Neuronal stem cell (in vitro differentiated cells): ENCODE measurements around the gene SEC11C.

ENCODE experiments used
- DNase-seq: peaks from one replicate; pipeline ENCODE4 v3.0.0-alpha.2; 2013; ENCODE audit warnings: low spot score
- H2AFZ ChIP-seq: one replicate; pipeline ENCODE4 v1.6.1; 2013; ENCODE audit warnings: mild to moderate bottlenecking, low read length, inconsistent platforms
- H2AK5ac ChIP-seq: 2 replicates; pipeline ENCODE4 v1.6.1; 2013; ENCODE audit warnings: low read depth, mild to moderate bottlenecking, inconsistent platforms, low read length, moderate library complexity, mixed read lengths
- H2BK120ac ChIP-seq: 2 replicates; pipeline ENCODE4 v1.6.1; 2013; ENCODE audit warnings: low read depth, mild to moderate bottlenecking, inconsistent platforms, low read length, moderate library complexity, mixed read lengths
- H2BK12ac ChIP-seq: one replicate; pipeline ENCODE4 v1.6.1; 2013; ENCODE audit warnings: low read length, inconsistent platforms
- H2BK15ac ChIP-seq: 2 replicates; pipeline ENCODE4 v1.6.1; 2013; ENCODE audit warnings: mild to moderate bottlenecking, low read length, inconsistent platforms, mixed read lengths
- H2BK5ac ChIP-seq: one replicate; pipeline ENCODE4 v1.6.1; 2013; ENCODE audit warnings: inconsistent platforms, mild to moderate bottlenecking, low read length, moderate library complexity
- H3K14ac ChIP-seq: one replicate; pipeline ENCODE4 v1.6.1; 2013; ENCODE audit warnings: low read length, inconsistent platforms
- H3K18ac ChIP-seq: 2 replicates; pipeline ENCODE4 v1.6.1; 2013; ENCODE audit warnings: low read length, inconsistent platforms
- H3K23ac ChIP-seq: 2 replicates; pipeline ENCODE4 v1.6.1; 2013; ENCODE audit warnings: low read depth, mild to moderate bottlenecking, mixed read lengths, low read length, inconsistent platforms; ENCODE audit not compliant: poor library complexity
- H3K27ac ChIP-seq: replicated peaks from 3 replicates; pipeline ENCODE4 v1.5.1; 2013; ENCODE audit warnings: low read length, inconsistent platforms
- H3K27me3 ChIP-seq, 3 experiments: 2 replicates each; pipeline ENCODE4 v1.6.1; 2013; ENCODE audit warnings: low read length in 3 of 3, mild to moderate bottlenecking in 2 of 3, inconsistent platforms in 1 of 3, low read depth in 1 of 3, mixed read lengths in 1 of 3, moderate library complexity in 1 of 3; ENCODE audit not compliant: control insufficient read depth in 3 of 3, insufficient read depth in 3 of 3
- H3K36me3 ChIP-seq, 2 donors: replicated peaks in 1 of 2; 2 replicates each; pipeline ENCODE4 v1.6.1; 2013; ENCODE audit warnings: low read length in 2 of 2; ENCODE audit not compliant: control insufficient read depth in 2 of 2, insufficient read depth in 2 of 2
- H3K4ac ChIP-seq: 2 replicates; pipeline ENCODE4 v1.6.1; 2013; ENCODE audit warnings: inconsistent platforms, mild to moderate bottlenecking, low read length, moderate library complexity
- H3K4me1 ChIP-seq, 2 donors: 1 replicate in 1 of 2; 2 replicates in 1 of 2; pipeline ENCODE4 v1.6.1; 2013; ENCODE audit warnings: low read length in 2 of 2, low read depth in 1 of 2; ENCODE audit not compliant: control insufficient read depth in 2 of 2, insufficient read depth in 1 of 2
- H3K4me2 ChIP-seq: one replicate; pipeline ENCODE4 v1.6.1; 2013; ENCODE audit warnings: mild to moderate bottlenecking, low read length, inconsistent platforms; ENCODE audit not compliant: insufficient read depth, poor library complexity, severe bottlenecking
- H3K4me3 ChIP-seq, 2 donors: 2 replicates each; pipeline ENCODE4 v1.5.1; 2013; ENCODE audit warnings: low read length in 2 of 2, mild to moderate bottlenecking in 2 of 2, inconsistent platforms in 1 of 2, moderate library complexity in 1 of 2
- H3K79me1 ChIP-seq: one replicate; pipeline ENCODE4 v1.6.1; 2013; ENCODE audit warnings: low read depth, mild to moderate bottlenecking, inconsistent platforms, low read length, moderate library complexity
- H3K9ac ChIP-seq: one replicate; pipeline ENCODE4 v1.6.1; 2013; ENCODE audit warnings: mild to moderate bottlenecking, low read depth, low read length, inconsistent platforms; ENCODE audit not compliant: poor library complexity
- H3K9me3 ChIP-seq, 2 donors: replicated peaks in 1 of 2; 2 replicates each; pipeline versions ENCODE3 to v1.6.1; 2013; ENCODE audit warnings: low read length in 2 of 2, mild to moderate bottlenecking in 2 of 2, inconsistent platforms in 1 of 2, low read depth in 1 of 2, mixed read lengths in 1 of 2, moderate library complexity in 1 of 2; ENCODE audit not compliant: control insufficient read depth in 2 of 2, insufficient read depth in 1 of 2
- H4K8ac ChIP-seq: one replicate; pipeline ENCODE4 v1.6.1; 2013; ENCODE audit warnings: low read depth, mild to moderate bottlenecking, inconsistent platforms, low read length, moderate library complexity
- H4K91ac ChIP-seq: one replicate; pipeline ENCODE4 v1.6.1; 2013; ENCODE audit warnings: low read length, low read depth, mild to moderate bottlenecking, inconsistent platforms; ENCODE audit not compliant: poor library complexity
- WGBS, 2 donors: extraction: QIAGEN DNeasy Blood & Tissue Kit; methylation state at CpG; one replicate each; pipeline ENCODE4 v1.1.7; 2013; ENCODE audit warnings: missing lambda C conversion rate in 2 of 2, mixed read lengths in 1 of 2; ENCODE audit not compliant: insufficient read length in 2 of 2, insufficient replicate concordance in 1 of 2; ENCODE audit errors: extremely low coverage in 2 of 2; 5-methylcytosine and 5-hydroxymethylcytosine counted together

SEC11C gene

DNA sequence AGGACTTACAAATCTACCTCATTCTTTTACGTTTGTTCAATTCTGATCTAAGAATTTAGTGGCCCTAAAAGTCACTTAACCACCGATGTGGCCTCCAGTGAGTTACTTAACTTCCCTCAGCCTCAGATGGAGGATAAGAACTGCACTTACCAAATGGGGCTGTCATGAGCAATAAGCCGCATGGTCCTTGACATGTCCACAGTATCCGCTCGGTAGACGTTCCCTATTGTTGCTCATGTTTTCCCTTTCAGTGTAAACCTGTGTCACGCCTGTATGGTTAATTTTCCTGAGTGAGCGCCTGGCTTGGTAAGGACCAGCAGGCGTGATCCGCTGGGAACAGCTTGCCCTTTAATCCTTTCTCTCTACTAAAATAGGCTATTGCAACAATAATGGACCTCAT, 20.3 kb downstream of the SEC11C start:
- Histone ChIP-seq H2AK5ac (no peak overlapping the region), H3K27me3 (no peaks in the 10 kb centered on the region), H3K4me3 (no peak overlapping the region), H3K27ac (no peak overlapping the region), H3K9me3 (no peaks in the 10 kb centered on the region), H4K8ac (no peak overlapping the region), H2BK5ac (no peak overlapping the region), H2AFZ (no peak overlapping the region), H3K4ac (no peak overlapping the region), H4K91ac (no peak overlapping the region), H3K4me2 (no peak overlapping the region), H3K14ac (no peak overlapping the region), H3K23ac (no peak overlapping the region), H3K18ac (no peak overlapping the region), H2BK12ac (no peak overlapping the region), H3K36me3 (peaks cover 0 to 16% of the 10 kb centered on the region in 2 donors), H2BK15ac (no peak overlapping the region), H3K79me1 (no peaks in the 10 kb centered on the region), H2BK120ac (no peak overlapping the region), H3K4me1 (peaks cover 0 to 6% of the 10 kb centered on the region in 2 donors), H3K9ac (no peak overlapping the region)
- no peak for DNase-seq
- no CpG with 5 or more reads among the region's 10 CpGs for WGBS, 2 donors

DNA sequence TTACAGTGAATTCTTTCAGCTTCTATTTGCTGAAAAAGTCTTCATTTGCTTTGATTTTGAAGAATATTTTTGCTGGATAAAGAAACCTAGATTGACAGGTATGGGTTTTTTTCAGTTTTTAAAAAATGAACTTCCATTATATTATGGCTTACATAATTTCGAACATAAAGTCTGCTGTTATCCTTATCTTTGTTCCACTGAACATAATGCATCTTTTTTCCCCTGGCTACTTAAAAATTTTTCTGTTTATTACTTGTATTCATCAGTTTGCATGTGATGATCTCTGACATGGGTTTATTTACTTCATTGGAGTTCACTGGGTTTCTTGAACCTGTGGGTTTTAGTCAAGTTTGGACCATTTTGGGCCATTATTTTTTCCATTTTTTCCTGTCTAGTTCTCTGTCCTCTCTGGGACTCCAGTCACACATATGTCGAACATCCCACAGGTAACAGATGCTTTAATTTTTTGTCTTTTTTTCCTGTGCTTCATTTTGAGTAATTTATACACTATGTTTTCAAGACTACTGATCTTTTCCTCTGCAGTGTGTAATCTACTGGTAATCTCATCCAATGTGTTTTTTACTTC, 33.1 kb downstream of the SEC11C start:
- Histone ChIP-seq H3K27ac (no peak overlapping the region), H4K8ac (no peak overlapping the region), H3K9me3 (peaks cover 5 to 10% of the 10 kb centered on the region in 2 donors), H3K4me1 (no peaks in the 10 kb centered on the region), H3K23ac (no peak overlapping the region), H3K14ac (no peak overlapping the region), H3K79me1 (no peaks in the 10 kb centered on the region), H2BK120ac (no peak overlapping the region), H3K36me3 (no peaks in the 10 kb centered on the region), H2BK15ac (no peak overlapping the region), H3K9ac (no peak overlapping the region), H3K4me3 (no peak overlapping the region), H2BK5ac (no peak overlapping the region), H2AK5ac (no peak overlapping the region), H2BK12ac (no peak overlapping the region), H3K18ac (no peak overlapping the region), H3K4me2 (no peak overlapping the region), H3K27me3 (peaks cover 0 to 8% (median 0%) of the 10 kb centered on the region in 3 experiments), H3K4ac (no peak overlapping the region), H4K91ac (no peak overlapping the region), H2AFZ (no peak overlapping the region)
- no peak for DNase-seq
- WGBS, 2 donors = no CpG with 5 or more reads among the region's 2 CpGs

DNA sequence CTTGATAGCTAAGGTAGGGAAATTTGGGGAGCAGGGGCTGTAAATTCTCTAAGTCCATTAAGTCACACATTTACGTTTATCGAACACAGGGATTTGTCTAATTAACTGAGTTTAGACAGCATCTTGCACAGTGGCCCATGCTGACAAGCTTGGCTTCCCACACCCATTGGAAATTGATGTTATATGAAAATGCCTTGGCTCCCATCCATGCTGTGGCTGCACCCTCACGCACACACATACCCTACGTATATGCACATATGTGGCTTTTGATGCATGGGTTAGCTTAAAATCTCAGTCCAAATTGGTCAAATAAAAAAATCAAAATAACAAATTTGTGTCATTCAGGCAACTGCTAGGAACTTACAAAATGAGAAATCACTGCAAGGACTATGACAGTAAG, 37.8 kb downstream of the SEC11C start:
- H3K79me1 ChIP-seq = no peaks in the 10 kb centered on the region
- H4K8ac ChIP-seq = no peak overlapping the region
- DNase-seq = no peak
- H3K14ac ChIP-seq = no peak overlapping the region
- WGBS, 2 donors = no CpG with 5 or more reads among the region's 4 CpGs
- H3K9ac ChIP-seq = no peak overlapping the region
- H2AK5ac ChIP-seq = no peak overlapping the region
- H2BK12ac ChIP-seq = no peak overlapping the region
- no peak overlapping the region for H2AFZ ChIP-seq
- no peak overlapping the region for H2BK15ac ChIP-seq
- no peak overlapping the region for H3K4me3 ChIP-seq
- peaks cover 5 to 10% of the 10 kb centered on the region in 2 donors for H3K9me3 ChIP-seq
- H3K27me3 ChIP-seq = peaks cover 0 to 17% (median 0%) of the 10 kb centered on the region in 3 experiments
- no peak overlapping the region for H4K91ac ChIP-seq
- H3K18ac ChIP-seq = no peak overlapping the region
- H3K4me2 ChIP-seq = no peak overlapping the region
- no peaks in the 10 kb centered on the region for H3K4me1 ChIP-seq
- no peak overlapping the region for H3K23ac ChIP-seq
- H2BK120ac ChIP-seq = no peak overlapping the region
- no peak overlapping the region for H2BK5ac ChIP-seq
- no peak overlapping the region for H3K27ac ChIP-seq
- H3K36me3 ChIP-seq = no peaks in the 10 kb centered on the region
- no peak overlapping the region for H3K4ac ChIP-seq

DNA sequence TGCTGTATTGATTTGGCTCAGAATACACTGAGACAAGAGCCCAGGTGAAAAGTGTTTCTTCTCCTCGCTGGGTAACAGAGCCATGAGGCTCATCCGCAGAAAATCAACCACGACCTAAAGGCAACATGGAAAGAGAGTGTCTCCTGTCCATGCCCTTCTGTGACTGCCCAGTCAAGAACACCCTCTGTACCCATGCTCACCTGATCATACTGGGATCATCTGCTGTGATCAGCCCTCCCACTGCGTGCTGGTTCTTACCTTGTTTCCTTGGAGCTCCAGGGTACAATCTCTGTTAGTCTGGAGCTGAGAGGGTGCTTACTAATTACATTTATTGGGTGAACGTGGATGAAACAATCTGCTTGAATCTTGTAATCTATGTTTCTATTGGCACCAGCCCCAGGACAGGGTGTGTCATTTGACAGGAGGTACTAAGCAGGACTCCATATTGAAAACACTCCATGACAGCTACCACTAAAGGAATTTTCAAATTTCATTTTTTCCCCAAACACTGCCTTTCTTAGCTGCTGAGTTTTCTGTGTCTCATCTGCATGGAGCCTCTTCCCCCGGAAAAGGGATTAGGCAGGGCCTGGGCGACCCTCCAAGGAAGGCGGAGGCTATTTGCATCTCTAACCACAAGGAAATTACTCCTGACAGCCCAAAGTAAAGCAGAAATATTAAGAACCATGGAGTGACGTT, 40.6 kb downstream of the SEC11C start:
- H3K9me3 ChIP-seq = no peaks in the 10 kb centered on the region
- H2BK15ac ChIP-seq = no peak overlapping the region
- no peaks in the 10 kb centered on the region for H3K79me1 ChIP-seq
- no peak overlapping the region for H3K4ac ChIP-seq
- H3K9ac ChIP-seq = no peak overlapping the region
- no peak for DNase-seq
- H2AFZ ChIP-seq = no peak overlapping the region
- H3K14ac ChIP-seq = no peak overlapping the region
- H2BK12ac ChIP-seq = no peak overlapping the region
- no peak overlapping the region for H3K23ac ChIP-seq
- H3K27me3 ChIP-seq = peaks cover 0 to 21% (median 0%) of the 10 kb centered on the region in 3 experiments
- no peak overlapping the region for H2BK5ac ChIP-seq
- no peak overlapping the region for H3K27ac ChIP-seq
- no peaks in the 10 kb centered on the region for H3K36me3 ChIP-seq
- H3K4me2 ChIP-seq = no peak overlapping the region
- H3K4me1 ChIP-seq = no peaks in the 10 kb centered on the region
- no CpG with 5 or more reads among the region's 9 CpGs for WGBS, 2 donors
- H3K4me3 ChIP-seq = no peak overlapping the region
- H2BK120ac ChIP-seq = no peak overlapping the region
- H3K18ac ChIP-seq = no peak overlapping the region
- H4K91ac ChIP-seq = no peak overlapping the region
- no peak overlapping the region for H4K8ac ChIP-seq
- H2AK5ac ChIP-seq = no peak overlapping the region
